Mucosa of rectum (tissue), 2 donors: Measurements from ENCODE around the gene SPRR2A.
"Not testable (repeated sequence)": the region's sequence is repeated elsewhere in the genome, so short reads cannot be mapped to it uniquely, and the experiment has no call there.

Source experiments
- H3K27ac ChIP-seq, 2 donors: one replicate each; pipeline ENCODE4 v1.7.0; 2013; ENCODE audit warnings: inconsistent platforms in 2 of 2, low read depth in 2 of 2, low read length in 2 of 2
- H3K27me3 ChIP-seq, 2 donors: one replicate each; pipeline ENCODE4 v1.7.0; 2013; ENCODE audit warnings: low read length in 2 of 2; ENCODE audit not compliant: control insufficient read depth in 2 of 2, insufficient read depth in 2 of 2
- H3K36me3 ChIP-seq, 2 donors: one replicate each; pipeline ENCODE4 v1.7.0; 2013; ENCODE audit warnings: low read length in 2 of 2; ENCODE audit not compliant: control insufficient read depth in 2 of 2, insufficient read depth in 2 of 2
- H3K4me1 ChIP-seq, 2 donors: one replicate each; pipeline ENCODE4 v1.7.0; 2013; ENCODE audit warnings: low read length in 2 of 2, mild to moderate bottlenecking in 1 of 2; ENCODE audit not compliant: control insufficient read depth in 2 of 2, insufficient read depth in 2 of 2
- H3K4me3 ChIP-seq, 2 donors: one replicate each; pipeline ENCODE4 v1.7.0; 2013; ENCODE audit warnings: low read length in 2 of 2
- H3K9ac ChIP-seq, 2 donors: one replicate each; pipeline ENCODE4 v1.7.0; 2013; ENCODE audit warnings: low read length in 2 of 2, low read depth in 1 of 2, mild to moderate bottlenecking in 1 of 2
- H3K9me3 ChIP-seq, 2 donors: one replicate each; pipeline ENCODE4 v1.7.0; 2013; ENCODE audit warnings: low read length in 2 of 2; ENCODE audit not compliant: control insufficient read depth in 2 of 2
- donor health status: healthy.
- donor health status: Normal muscosa, but diverticular disease.

SPRR2A gene

DNA sequence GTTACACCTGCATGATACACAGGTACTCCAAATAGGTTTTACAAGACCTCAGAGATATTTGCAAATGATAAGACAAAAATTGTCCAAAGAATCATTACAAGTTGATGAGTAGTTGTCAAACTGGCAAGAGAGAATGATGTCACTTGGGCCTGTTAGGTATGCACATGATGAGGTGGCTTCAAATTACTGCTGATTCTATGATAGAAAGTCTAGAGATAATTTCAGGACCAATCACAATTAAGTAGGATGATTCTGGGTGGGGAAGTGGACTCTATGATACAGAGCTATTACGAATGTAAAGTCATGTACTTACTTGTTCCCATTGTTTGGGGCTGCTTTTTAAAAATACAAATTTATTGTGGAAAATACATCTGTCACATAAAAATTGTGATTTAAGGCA lies 31.5 kb downstream of the SPRR2A start:
- Histone ChIP-seq H3K27me3 (no peaks in the 10 kb centered on the region), H3K4me1 (no peaks in the 10 kb centered on the region), H3K4me3 (no peak overlapping the region), H3K36me3 (no peaks in the 10 kb centered on the region), H3K9me3 (no peaks in the 10 kb centered on the region), H3K27ac (no peak overlapping the region), H3K9ac (no peak overlapping the region)

DNA sequence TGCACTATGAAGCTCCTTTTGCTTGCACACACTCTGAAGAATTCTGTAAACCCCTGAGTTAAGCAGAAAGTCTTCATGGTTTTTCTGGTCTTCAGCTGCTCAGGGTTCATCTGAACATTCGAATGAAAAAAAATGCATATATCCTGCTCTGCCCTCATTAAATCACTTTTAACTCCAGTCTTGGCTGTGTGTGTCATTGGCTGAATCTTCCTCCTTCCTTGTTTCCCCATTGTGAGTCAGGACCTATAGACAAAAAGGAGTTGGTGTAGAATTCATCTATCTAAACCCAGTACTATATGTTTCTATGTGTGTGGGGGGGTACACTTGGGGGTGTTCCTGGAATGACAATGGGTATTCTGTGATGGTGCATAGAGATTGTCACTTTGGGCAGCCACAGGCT lies 32.9 kb downstream of the SPRR2A start:
- H3K36me3 ChIP-seq: no peaks in the 10 kb centered on the region
- H3K9ac ChIP-seq: no peak overlapping the region
- H3K27me3 ChIP-seq: no peaks in the 10 kb centered on the region
- no peaks in the 10 kb centered on the region for H3K4me1 ChIP-seq
- H3K4me3 ChIP-seq: no peak overlapping the region
- H3K9me3 ChIP-seq: no peaks in the 10 kb centered on the region
- H3K27ac ChIP-seq: no peak overlapping the region

GRCh38 chr1:153023109-153023508 lies 34.2 kb downstream of the SPRR2A start:
- Histone ChIP-seq H3K9ac (no peak overlapping the region), H3K9me3 (no peaks in the 10 kb centered on the region), H3K4me1 (no peaks in the 10 kb centered on the region), H3K4me3 (no peak overlapping the region), H3K36me3 (no peaks in the 10 kb centered on the region), H3K27me3 (no peaks in the 10 kb centered on the region), H3K27ac (no peak overlapping the region)

DNA sequence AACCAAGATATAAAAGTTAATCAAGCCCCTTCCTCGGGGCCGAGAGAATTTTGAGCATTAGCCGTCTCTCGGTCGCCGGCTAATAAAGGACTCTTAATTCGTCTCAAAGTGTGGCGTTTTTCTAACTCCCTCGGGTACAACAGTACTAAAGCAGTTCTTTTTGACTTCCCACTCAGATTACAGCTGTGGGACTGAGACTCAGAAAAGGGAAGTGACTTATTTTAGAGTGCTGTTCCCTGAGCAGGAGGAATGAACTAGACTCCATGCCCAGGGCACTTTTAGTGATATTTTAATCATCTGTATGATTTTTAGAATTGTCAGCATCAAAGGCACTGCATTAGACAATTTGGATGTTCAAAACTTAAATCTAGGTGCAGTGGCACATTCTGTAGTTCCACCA lies 35.0 kb downstream of the SPRR2A start:
- not testable (repeated sequence) for H3K9me3 ChIP-seq, H3K9ac ChIP-seq, H3K36me3 ChIP-seq, H3K4me1 ChIP-seq, H3K4me3 ChIP-seq, H3K27ac ChIP-seq, H3K27me3 ChIP-seq

DNA sequence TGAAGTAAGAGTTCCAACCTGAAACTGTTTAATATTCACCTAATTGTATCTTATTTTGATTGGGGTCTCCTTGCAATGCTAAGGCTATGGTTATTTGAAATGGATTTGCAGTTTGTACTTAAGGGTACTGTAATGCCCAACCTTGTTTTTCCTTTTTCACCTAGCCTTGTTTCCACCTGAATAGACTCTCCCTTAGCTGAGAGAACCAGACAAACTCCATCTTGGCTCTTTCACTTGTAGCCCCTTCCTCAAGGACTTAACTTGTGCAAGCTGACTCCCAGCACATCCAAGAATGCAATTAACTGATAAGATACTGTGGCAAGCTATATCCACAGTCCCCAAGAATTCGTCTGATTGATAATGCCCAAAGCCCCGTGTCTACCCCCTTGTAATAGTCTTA lies 35.5 kb downstream of the SPRR2A start:
- not testable (repeated sequence) for H3K9me3 ChIP-seq, H3K27me3 ChIP-seq, H3K27ac ChIP-seq, H3K4me3 ChIP-seq, H3K4me1 ChIP-seq, H3K36me3 ChIP-seq, H3K9ac ChIP-seq

DNA sequence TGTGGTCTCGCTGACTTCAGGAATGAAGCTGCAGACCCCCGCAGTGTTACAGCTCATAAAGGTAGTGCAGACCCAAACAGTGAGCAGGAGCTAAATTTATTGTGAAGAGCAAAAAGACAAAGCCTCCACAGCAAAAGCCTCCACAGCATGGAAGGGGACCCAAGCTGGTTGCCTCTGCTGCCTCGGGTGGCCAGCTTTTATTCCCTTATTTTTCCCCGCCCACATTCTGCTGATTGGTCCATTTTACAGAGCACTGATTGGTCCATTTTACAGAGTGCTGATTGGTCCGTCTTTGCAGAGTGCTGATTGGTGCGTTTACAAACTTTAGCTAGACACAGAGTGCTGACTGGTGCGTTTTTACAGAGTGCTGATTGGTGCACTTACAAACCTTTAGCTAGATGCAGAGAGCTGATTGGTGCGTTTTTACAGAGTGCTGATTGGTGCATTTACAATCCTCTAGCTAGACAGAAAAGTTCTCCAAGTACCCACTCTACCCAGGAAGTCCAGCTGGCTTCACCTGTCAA lies 46.0 kb downstream of the SPRR2A start:
- not testable (repeated sequence) for H3K36me3 ChIP-seq, H3K4me3 ChIP-seq, H3K4me1 ChIP-seq, H3K27ac ChIP-seq, H3K27me3 ChIP-seq, H3K9ac ChIP-seq, H3K9me3 ChIP-seq
